Measurements from ENCODE around the gene MECR. TPM values are rescaled to one million over a fixed set of nuclear protein-coding genes. Genes with fewer than 3 reads are reported as not detected.

The MECR gene
- polyA plus RNA-seq, 6 donors from 2014 or later, result 9.6 to 16.9 (median 13.6) TPM

- Mint-ChIP-seq H3K27me3 (peaks cover 43 to 59% (median 58%) of the 10 kb centered on the region in 3 donors), H3K4me1 (peaks cover 5 to 11% (median 7%) of the 10 kb centered on the region in 3 donors), H3K4me3 (peak overlapping the region in 7 of 8 donors; percentile 67 to 89 (median 86)), H3K9me3 (peaks cover 0 to 8% (median 0%) of the 10 kb centered on the region in 7 donors), H3K27ac (no peak overlapping the region), H3K36me3 (no peaks in the 10 kb centered on the region)
- DNase-seq (no peak), ATAC-seq (ENCODE audit: low read depth in 2 of 2) (no peak)
Observed at GRCh38 chr1:29260531-29260930, 29.8 kb upstream of the MECR start.

GRCh38 chr1:29259802-29260441 lies 29.2 kb upstream of the MECR start:
- Mint-ChIP-seq H3K4me1 (peaks cover 5 to 11% (median 7%) of the 10 kb centered on the region in 3 donors), H3K27me3 (peaks cover 43 to 62% (median 59%) of the 10 kb centered on the region in 3 donors), H3K27ac (no peak overlapping the region)

GRCh38 chr1:29258976-29259801 lies 28.5 kb upstream of the MECR start:
- H3K4me3 Mint-ChIP-seq, result peak overlapping the region in 7 of 8 donors; percentile 53 to 87 (median 69)
- H3K9me3 Mint-ChIP-seq, result peaks cover 0 to 8% (median 0%) of the 10 kb centered on the region in 7 donors
- H3K36me3 Mint-ChIP-seq, result no peaks in the 10 kb centered on the region
- peaks cover 43 to 69% (median 65%) of the 10 kb centered on the region in 3 donors for H3K27me3 Mint-ChIP-seq
- peak; percentile 38 to 48 for ATAC-seq (ENCODE audit: low read depth in 2 of 2)
- DNase-seq, result no peak
- peaks cover 5 to 11% (median 7%) of the 10 kb centered on the region in 3 donors for H3K4me1 Mint-ChIP-seq
- H3K27ac Mint-ChIP-seq, result no peak overlapping the region

More at GRCh38 chr1:29259802-29260441, 29.2 kb upstream of the MECR start:
- Mint-ChIP-seq H3K9me3 (peaks cover 0 to 8% (median 0%) of the 10 kb centered on the region in 7 donors), H3K4me3 (peak overlapping the region; percentile 53 to 89 (median 86)), H3K36me3 (no peaks in the 10 kb centered on the region)
- peak; percentile 7 for DNase-seq
- ATAC-seq (ENCODE audit: low read depth in 2 of 2), result peak; percentile 56 to 57

GRCh38 chr1:29258189-29258975 lies 27.6 kb upstream of the MECR start:
- peak overlapping the region in 6 of 8 donors; percentile 8 to 69 (median 49) for H3K4me3 Mint-ChIP-seq

GRCh38 chr1:29256979-29257804 lies 26.5 kb upstream of the MECR start:
- H3K27ac Mint-ChIP-seq, result peak overlapping the region in 1 of 6 donors; percentile 16
- H3K36me3 Mint-ChIP-seq, result no peaks in the 10 kb centered on the region
- no peak for DNase-seq
- ATAC-seq (ENCODE audit: low read depth in 2 of 2), result no peak
- H3K4me3 Mint-ChIP-seq, result peak overlapping the region in 3 of 8 donors; percentile 23 to 45 (median 39)
- H3K4me1 Mint-ChIP-seq, result peaks cover 5 to 11% (median 7%) of the 10 kb centered on the region in 3 donors
- peaks cover 34 to 67% (median 65%) of the 10 kb centered on the region in 3 donors for H3K27me3 Mint-ChIP-seq
- peaks cover 0 to 3% (median 0%) of the 10 kb centered on the region in 7 donors for H3K9me3 Mint-ChIP-seq

More at GRCh38 chr1:29258189-29258975, 27.6 kb upstream of the MECR start:
- DNase-seq, result no peak
- peaks cover 0 to 3% (median 0%) of the 10 kb centered on the region in 7 donors for H3K9me3 Mint-ChIP-seq
- H3K27me3 Mint-ChIP-seq, result peaks cover 40 to 69% (median 65%) of the 10 kb centered on the region in 3 donors
- ATAC-seq (ENCODE audit: low read depth in 2 of 2), result no peak
- no peak overlapping the region for H3K27ac Mint-ChIP-seq
- no peaks in the 10 kb centered on the region for H3K36me3 Mint-ChIP-seq
- peaks cover 5 to 11% (median 7%) of the 10 kb centered on the region in 3 donors for H3K4me1 Mint-ChIP-seq

- peak in 1 of 2 donors; percentile 35 for ATAC-seq (ENCODE audit: low read depth in 2 of 2)
- H3K9me3 Mint-ChIP-seq, result peaks cover 0 to 3% (median 0%) of the 10 kb centered on the region in 7 donors
- H3K4me3 Mint-ChIP-seq, result no peak overlapping the region
- no peaks in the 10 kb centered on the region for H3K36me3 Mint-ChIP-seq
- H3K27me3 Mint-ChIP-seq, result peaks cover 28 to 60% (median 59%) of the 10 kb centered on the region in 3 donors
- H3K27ac Mint-ChIP-seq, result no peak overlapping the region
- peaks cover 5 to 11% (median 7%) of the 10 kb centered on the region in 3 donors for H3K4me1 Mint-ChIP-seq
- DNase-seq, result no peak
Observed at GRCh38 chr1:29256394-29256793, 25.7 kb upstream of the MECR start.

- H3K36me3 Mint-ChIP-seq, result no peaks in the 10 kb centered on the region
- H3K4me3 Mint-ChIP-seq, result no peak overlapping the region
- H3K27ac Mint-ChIP-seq, result no peak overlapping the region
- DNase-seq (no peak), ATAC-seq (ENCODE audit: low read depth in 2 of 2) (no peak)
- peaks cover 17 to 50% (median 47%) of the 10 kb centered on the region in 3 donors for H3K27me3 Mint-ChIP-seq
- H3K4me1 Mint-ChIP-seq, result peaks cover 2 to 4% (median 4%) of the 10 kb centered on the region in 3 donors
- H3K9me3 Mint-ChIP-seq, result peaks cover 0 to 1% (median 0%) of the 10 kb centered on the region in 7 donors
Observed at GRCh38 chr1:29255134-29255666, 24.5 kb upstream of the MECR start.

- H3K4me3 Mint-ChIP-seq, result no peak overlapping the region
- H3K27ac Mint-ChIP-seq, result no peak overlapping the region
- ATAC-seq (ENCODE audit: low read depth in 2 of 2), result no peak
- H3K4me1 Mint-ChIP-seq, result no peaks in the 10 kb centered on the region
- peaks cover 14 to 53% (median 49%) of the 10 kb centered on the region in 3 donors for H3K27me3 Mint-ChIP-seq
- H3K9me3 Mint-ChIP-seq, result no peaks in the 10 kb centered on the region
- DNase-seq, result no peak
- no peaks in the 10 kb centered on the region for H3K36me3 Mint-ChIP-seq
Observed at GRCh38 chr1:29254346-29254745, 23.6 kb upstream of the MECR start.

- DNase-seq (no peak), ATAC-seq (ENCODE audit: low read depth in 2 of 2) (no peak)
- H3K4me1 Mint-ChIP-seq, result no peaks in the 10 kb centered on the region
- H3K36me3 Mint-ChIP-seq, result no peaks in the 10 kb centered on the region
- H3K27me3 Mint-ChIP-seq, result peaks cover 14 to 56% (median 49%) of the 10 kb centered on the region in 3 donors
- H3K9me3 Mint-ChIP-seq, result no peaks in the 10 kb centered on the region
- no peak overlapping the region for H3K4me3 Mint-ChIP-seq
- no peak overlapping the region for H3K27ac Mint-ChIP-seq
Observed at GRCh38 chr1:29253180-29253579, 22.4 kb upstream of the MECR start.

- Mint-ChIP-seq H3K4me3 (no peak overlapping the region), H3K27ac (peak overlapping the region in 1 of 6 donors; percentile 78), H3K27me3 (peaks cover 6 to 60% (median 53%) of the 10 kb centered on the region in 3 donors), H3K36me3 (no peaks in the 10 kb centered on the region), H3K9me3 (no peaks in the 10 kb centered on the region), H3K4me1 (no peaks in the 10 kb centered on the region)
- no peak for ATAC-seq (ENCODE audit: low read depth in 2 of 2)
- DNase-seq, result no peak
Observed at GRCh38 chr1:29251164-29252124, 20.7 kb upstream of the MECR start.

- Mint-ChIP-seq H3K27ac (no peak overlapping the region), H3K9me3 (no peaks in the 10 kb centered on the region), H3K36me3 (no peaks in the 10 kb centered on the region), H3K4me3 (no peak overlapping the region), H3K4me1 (no peaks in the 10 kb centered on the region), H3K27me3 (peaks cover 6 to 46% (median 39%) of the 10 kb centered on the region in 3 donors)
- no peak for DNase-seq
- ATAC-seq (ENCODE audit: low read depth in 2 of 2), result no peak
Observed at GRCh38 chr1:29249951-29250581, 19.3 kb upstream of the MECR start.

Measured in naive B cell (primary cell).